ENCODE measurements around the gene TCF20.

TCF20 gene

DNA sequence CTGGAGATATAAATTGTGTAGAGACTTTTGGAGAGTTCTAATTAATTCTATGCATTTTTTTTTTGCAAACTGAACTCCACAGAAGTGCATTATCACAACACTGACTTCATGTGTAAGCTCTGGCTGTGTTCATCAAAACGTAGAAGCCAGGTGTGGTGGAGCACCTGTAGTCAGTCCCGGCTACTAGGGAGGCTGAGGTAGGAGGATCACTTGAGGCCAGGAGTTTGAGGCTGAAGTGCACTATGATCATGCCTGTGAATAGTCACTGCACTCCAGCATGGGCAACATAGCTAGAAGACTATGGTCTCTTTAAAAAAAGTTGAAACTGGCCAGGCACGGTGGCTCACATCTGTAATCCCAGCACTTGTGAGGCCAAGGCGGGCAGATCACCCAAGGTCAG is 20.6 kb downstream of the TCF20 start:
- DNase-seq = no peak

GRCh38 chr22:42248995-42249394 is 21.5 kb downstream of the TCF20 start:
- no peak for DNase-seq

- no peak for DNase-seq
Measured at GRCh38 chr22:42247596-42247995, 22.9 kb downstream of the TCF20 start.

- no peak for DNase-seq
Measured at GRCh38 chr22:42243802-42244060, 26.7 kb downstream of the TCF20 start.

- DNase-seq = no peak
Measured at GRCh38 chr22:42236848-42237247, 33.6 kb downstream of the TCF20 start.

DNA sequence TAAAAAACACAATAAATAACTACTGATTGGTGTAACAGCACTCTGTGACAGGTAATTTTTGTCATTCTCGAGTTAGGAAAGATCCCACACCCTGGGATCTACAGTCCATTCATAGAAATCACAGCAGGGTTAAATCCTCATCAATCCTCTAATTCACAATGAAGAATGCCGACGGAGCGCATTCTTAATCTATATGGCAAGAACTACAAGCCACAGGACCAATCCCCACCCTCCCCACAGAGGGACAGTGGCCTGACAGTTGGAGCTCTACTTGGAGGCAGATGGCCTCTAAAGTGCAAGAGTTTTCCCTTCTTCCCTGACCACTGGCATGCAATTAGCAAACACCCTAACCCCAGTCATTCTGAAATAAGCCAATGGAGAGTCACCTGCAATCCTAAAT is 34.2 kb downstream of the TCF20 start:
- DNase-seq = no peak

DNA sequence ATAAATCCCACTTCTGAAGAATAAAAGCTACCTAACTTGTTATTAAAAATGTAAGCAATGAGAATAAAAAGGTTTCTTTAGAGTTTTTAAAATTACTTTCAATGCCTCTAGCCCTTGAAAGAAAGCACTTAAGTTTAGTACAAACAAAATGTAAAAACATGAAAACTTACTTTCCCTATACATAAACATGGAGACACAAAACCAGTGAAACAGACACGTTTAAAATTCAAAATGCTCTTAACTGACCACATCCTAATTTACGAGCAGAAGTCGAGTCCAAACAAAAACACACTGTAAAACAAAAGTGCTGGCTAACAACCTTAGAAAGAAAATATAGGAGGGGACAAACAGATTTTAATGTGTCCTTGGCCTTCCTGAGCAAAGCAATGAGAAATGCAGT is 36.6 kb downstream of the TCF20 start:
- DNase-seq = no peak

- no peak for DNase-seq
Measured at GRCh38 chr22:42231929-42232328, 38.5 kb downstream of the TCF20 start.

GRCh38 chr22:42229455-42230149 is 40.9 kb downstream of the TCF20 start:
- DNase-seq = no peak

DNA sequence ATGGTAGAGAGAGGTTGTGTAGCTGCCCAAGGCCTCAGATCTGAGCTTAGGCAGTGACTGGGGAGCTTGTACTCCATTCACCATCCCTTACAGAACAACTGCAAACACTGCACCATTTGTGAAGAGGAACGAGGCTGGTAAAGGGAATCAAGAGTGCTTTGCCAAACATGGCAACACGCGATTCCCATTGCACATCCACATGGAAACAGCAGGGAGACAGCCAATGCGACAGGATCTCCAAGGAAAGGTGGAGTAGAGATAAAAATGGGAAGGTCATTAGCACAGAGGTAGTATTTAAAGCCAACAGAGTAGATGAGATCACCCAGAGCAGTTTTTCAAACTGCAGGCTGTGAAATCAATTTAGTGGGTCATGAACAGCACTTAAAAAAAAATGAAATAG is 42.0 kb downstream of the TCF20 start:
- DNase-seq = no peak

GRCh38 chr22:42227435-42227834 is 43.0 kb downstream of the TCF20 start:
- DNase-seq = no peak

DNA sequence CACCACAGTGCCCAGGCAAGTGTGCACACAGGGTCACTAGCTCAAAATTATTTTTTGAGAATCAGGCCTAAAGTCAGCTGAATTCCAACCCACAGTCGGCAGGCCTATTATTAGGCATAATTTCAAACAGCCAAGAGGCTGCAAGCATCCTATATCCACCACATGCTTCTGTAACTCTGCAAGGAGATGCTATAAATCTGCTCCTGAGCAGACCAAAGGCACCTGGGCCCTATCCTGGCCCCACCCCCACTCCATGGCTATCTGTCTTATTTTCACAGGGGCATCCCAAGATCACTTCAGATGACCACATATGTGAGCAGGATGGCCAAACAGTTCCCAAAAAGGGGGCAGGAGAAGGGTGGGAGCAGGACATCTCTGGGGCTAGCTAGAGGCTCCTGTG is 44.6 kb downstream of the TCF20 start:
- DNase-seq = no peak

DNA sequence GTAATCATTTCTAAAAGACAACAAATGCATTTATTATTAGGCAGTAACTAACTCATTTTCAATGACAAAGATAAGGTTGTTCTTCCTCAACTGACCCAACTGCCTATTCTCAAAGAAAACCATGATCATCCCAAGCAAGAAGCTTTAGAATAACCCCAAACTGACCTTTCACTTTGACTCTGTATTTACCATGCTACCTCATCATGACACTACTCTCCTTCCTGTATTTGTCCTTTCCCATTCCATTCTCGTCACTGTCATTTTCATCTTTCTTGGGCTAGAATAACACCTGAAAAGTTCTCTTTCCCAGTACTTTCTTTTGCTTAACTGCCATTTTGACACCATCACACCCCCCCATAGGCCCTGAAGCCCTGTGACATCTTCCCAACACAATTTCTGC is 48.3 kb downstream of the TCF20 start:
- no peak for DNase-seq
